Measurements from ENCODE around the gene UVSSA. TPM values are rescaled to one million over a fixed set of nuclear protein-coding genes. Genes with fewer than 3 reads are reported as not detected.

The UVSSA gene
- polyA plus RNA-seq, 1 donor from 2014 or later, result 13.3 TPM

- Histone ChIP-seq H3K27ac (ENCODE audit: low read length) (no peak overlapping the region), H3F3A (ENCODE audit: insufficient read depth, low read length, poor library complexity, severe bottlenecking) (no peaks in the 10 kb centered on the region), H3K79me2 (replicated peaks; ENCODE audit: insufficient read depth, low read length) (no peaks in the 10 kb centered on the region), H3K9ac (ENCODE audit: low read length) (no peak overlapping the region), H3K9me2 (ENCODE audit: insufficient read depth, low read length) (no peaks in the 10 kb centered on the region), H3K36me3 (ENCODE audit: insufficient read depth, low read length) (no peaks in the 10 kb centered on the region), H3K4me3 (ENCODE audit: low read length) (no peak overlapping the region), H2AFZ (ENCODE audit: low read depth, low read length) (no peak overlapping the region), H3K4me2 (ENCODE audit: low read length) (no peak overlapping the region), H4K20me1 (ENCODE audit: insufficient read depth) (no peaks in the 10 kb centered on the region), H3K27me3 (ENCODE audit: insufficient read depth, low read depth, low read length) (no peaks in the 10 kb centered on the region), H3K9me3 (ENCODE audit: low read length) (no peaks in the 10 kb centered on the region)
- TF ChIP-seq MXI1 (conservative IDR thresholded peaks at IDR 0.05; ENCODE audit: poor library complexity, severe bottlenecking), result no peak
- TF ChIP-seq TAF1 (IDR thresholded peaks at IDR 0.05; ENCODE audit: low read depth), result no peak
- TF ChIP-seq EZH2 (IDR thresholded peaks at IDR 0.05; ENCODE audit: borderline replicate concordance, insufficient read depth, low read length, poor library complexity, severe bottlenecking), result no peak
- no peak for TF ChIP-seq SMC3 (conservative IDR thresholded peaks at IDR 0.05; ENCODE audit: poor library complexity)
- no peak for TF ChIP-seq EP300 (conservative IDR thresholded peaks at IDR 0.05; ENCODE audit: poor library complexity, severe bottlenecking)
- no peak for TF ChIP-seq REST (IDR thresholded peaks at IDR 0.05; ENCODE audit: borderline replicate concordance)
- TF ChIP-seq CTCF (IDR thresholded peaks at IDR 0.05; ENCODE audit: poor library complexity, severe bottlenecking), result no peak
- no peak for TF ChIP-seq RAD21 (conservative IDR thresholded peaks at IDR 0.05)
- TF ChIP-seq POLR2AphosphoS5 (IDR thresholded peaks at IDR 0.05), result no peak
Measured at GRCh38 chr4:1368421-1369090, 21.5 kb downstream of the UVSSA start.

- no peak overlapping the region for H3K27ac ChIP-seq (ENCODE audit: low read length)
- no peaks in the 10 kb centered on the region for H3K36me3 ChIP-seq (ENCODE audit: insufficient read depth, low read length)
- H3K79me2 ChIP-seq (replicated peaks; ENCODE audit: insufficient read depth, low read length), result no peaks in the 10 kb centered on the region
- H3K9ac ChIP-seq (ENCODE audit: low read length), result no peak overlapping the region
- H3K9me3 ChIP-seq (ENCODE audit: low read length), result no peaks in the 10 kb centered on the region
- no peak overlapping the region for H3K4me2 ChIP-seq (ENCODE audit: low read length)
- TF ChIP-seq REST (IDR thresholded peaks at IDR 0.05; ENCODE audit: borderline replicate concordance) (no peak), CTCF (IDR thresholded peaks at IDR 0.05; ENCODE audit: poor library complexity, severe bottlenecking) (no peak), EP300 (conservative IDR thresholded peaks at IDR 0.05; ENCODE audit: poor library complexity, severe bottlenecking) (no peak), POLR2AphosphoS5 (IDR thresholded peaks at IDR 0.05) (no peak), MXI1 (conservative IDR thresholded peaks at IDR 0.05; ENCODE audit: poor library complexity, severe bottlenecking) (no peak), SMC3 (conservative IDR thresholded peaks at IDR 0.05; ENCODE audit: poor library complexity) (no peak), TAF1 (IDR thresholded peaks at IDR 0.05; ENCODE audit: low read depth) (no peak), RAD21 (conservative IDR thresholded peaks at IDR 0.05) (no peak), EZH2 (IDR thresholded peaks at IDR 0.05; ENCODE audit: borderline replicate concordance, insufficient read depth, low read length, poor library complexity, severe bottlenecking) (no peak)
- no peaks in the 10 kb centered on the region for H3K27me3 ChIP-seq (ENCODE audit: insufficient read depth, low read depth, low read length)
- H4K20me1 ChIP-seq (ENCODE audit: insufficient read depth), result no peaks in the 10 kb centered on the region
- no peak overlapping the region for H3K4me3 ChIP-seq (ENCODE audit: low read length)
- no peak overlapping the region for H2AFZ ChIP-seq (ENCODE audit: low read depth, low read length)
- no peaks in the 10 kb centered on the region for H3F3A ChIP-seq (ENCODE audit: insufficient read depth, low read length, poor library complexity, severe bottlenecking)
- no peaks in the 10 kb centered on the region for H3K9me2 ChIP-seq (ENCODE audit: insufficient read depth, low read length)
Measured at GRCh38 chr4:1369091-1369450, 22.1 kb downstream of the UVSSA start.

Data from neural cell (in vitro differentiated cells).